Fibroblast of mammary gland (primary cell): ENCODE measurements around the gene CYFIP2.

Experiments
- DNase-seq: peaks from one replicate; pipeline ENCODE4 v3.0.0-alpha.2; 2010; ENCODE audit warnings: low read depth
- H3K4me3 ChIP-seq: 2 replicates; pipeline ENCODE4 v1.5.1; 2011; ENCODE audit warnings: low read depth, mild to moderate bottlenecking, low read length, moderate library complexity; ENCODE audit not compliant: control insufficient read depth
- TF ChIP-seq, protein P1 (sequence below): conservative IDR thresholded peaks from 2 replicates; pipeline ENCODE4 v1.5.1; 2011; ENCODE audit warnings: low read depth, low read length, inconsistent platforms; ENCODE audit not compliant: control insufficient read depth, insufficient read depth

The CYFIP2 gene

DNA sequence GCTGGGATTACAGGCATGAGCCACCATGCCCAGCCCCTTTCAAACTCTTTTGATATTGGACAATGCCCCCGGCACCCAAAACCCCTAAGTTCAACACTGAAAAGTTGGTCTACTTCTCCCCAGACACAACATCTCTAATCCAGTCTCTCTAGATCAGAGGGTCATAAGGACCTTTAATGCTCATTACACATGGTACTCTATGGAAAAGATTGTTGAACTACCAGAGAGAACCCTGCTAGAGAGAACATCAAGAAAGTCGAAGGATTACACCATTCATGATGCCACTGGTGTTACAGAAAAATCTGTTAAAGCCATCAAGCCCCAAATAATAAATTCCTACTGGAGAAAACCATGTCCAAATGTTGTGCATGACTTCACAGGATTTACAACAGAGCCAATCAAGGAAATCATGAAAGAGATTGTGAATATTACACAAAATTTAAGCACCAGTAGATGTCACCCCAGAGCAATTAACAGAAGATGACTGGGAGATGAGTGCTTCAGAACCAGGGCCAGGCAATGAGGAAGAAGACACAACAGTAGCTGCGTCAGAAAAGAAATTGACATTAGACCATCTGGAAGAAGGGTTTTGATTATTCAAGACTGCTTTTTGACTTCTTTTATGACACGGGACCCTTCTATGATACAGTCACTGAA, 165.7 kb downstream of the CYFIP2 start:
- TF ChIP-seq, protein P1, sequence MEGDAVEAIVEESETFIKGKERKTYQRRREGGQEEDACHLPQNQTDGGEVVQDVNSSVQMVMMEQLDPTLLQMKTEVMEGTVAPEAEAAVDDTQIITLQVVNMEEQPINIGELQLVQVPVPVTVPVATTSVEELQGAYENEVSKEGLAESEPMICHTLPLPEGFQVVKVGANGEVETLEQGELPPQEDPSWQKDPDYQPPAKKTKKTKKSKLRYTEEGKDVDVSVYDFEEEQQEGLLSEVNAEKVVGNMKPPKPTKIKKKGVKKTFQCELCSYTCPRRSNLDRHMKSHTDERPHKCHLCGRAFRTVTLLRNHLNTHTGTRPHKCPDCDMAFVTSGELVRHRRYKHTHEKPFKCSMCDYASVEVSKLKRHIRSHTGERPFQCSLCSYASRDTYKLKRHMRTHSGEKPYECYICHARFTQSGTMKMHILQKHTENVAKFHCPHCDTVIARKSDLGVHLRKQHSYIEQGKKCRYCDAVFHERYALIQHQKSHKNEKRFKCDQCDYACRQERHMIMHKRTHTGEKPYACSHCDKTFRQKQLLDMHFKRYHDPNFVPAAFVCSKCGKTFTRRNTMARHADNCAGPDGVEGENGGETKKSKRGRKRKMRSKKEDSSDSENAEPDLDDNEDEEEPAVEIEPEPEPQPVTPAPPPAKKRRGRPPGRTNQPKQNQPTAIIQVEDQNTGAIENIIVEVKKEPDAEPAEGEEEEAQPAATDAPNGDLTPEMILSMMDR = peak; percentile 55
- peak; percentile 73 for DNase-seq
- no peak overlapping the region for H3K4me3 ChIP-seq

DNA sequence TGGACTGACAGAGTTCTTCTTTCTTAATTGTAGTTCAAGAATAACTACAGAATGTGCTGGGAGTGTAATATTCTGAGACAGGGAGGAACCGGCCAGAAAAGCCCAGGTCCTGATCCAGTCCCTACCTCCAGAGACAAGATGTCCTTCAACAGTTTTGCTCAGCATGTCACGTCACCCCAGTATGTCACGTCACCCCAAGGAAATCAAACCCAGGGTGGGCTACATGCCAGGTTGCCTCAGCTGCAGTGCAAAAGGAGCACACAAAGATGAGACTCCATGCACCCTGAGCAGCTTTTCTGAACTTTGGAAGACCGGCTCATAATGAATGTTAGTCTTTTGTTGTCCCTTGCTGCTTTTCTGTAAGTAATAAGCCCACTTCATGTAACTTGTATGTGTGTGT, 168.2 kb downstream of the CYFIP2 start:
- no peak for DNase-seq
- no peak overlapping the region for H3K4me3 ChIP-seq
- TF ChIP-seq, protein P1 = no peak

DNA sequence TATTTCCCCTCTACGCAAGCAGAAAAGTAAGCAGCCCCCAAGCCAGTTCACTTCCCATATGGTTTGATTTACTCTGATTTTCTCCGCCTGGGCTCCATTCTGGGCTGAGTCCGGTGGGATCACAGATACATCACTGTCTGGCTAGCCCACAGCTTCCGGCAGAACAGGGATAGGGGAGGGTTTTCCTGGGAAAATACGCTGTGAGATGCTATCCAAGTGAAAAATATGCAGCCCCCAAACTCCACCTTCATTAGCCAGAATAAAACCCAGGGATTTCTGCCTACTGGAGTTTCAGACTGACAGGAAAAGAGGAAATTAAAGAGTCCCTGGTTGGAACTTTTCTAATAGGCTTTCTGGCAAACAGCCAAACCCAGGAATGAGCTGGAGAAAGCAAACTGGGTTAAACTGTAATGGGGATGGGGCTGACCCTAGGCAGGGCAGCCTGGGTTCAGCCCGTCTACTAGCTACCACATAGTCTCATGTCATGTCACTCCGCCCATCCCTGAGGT, 177.2 kb downstream of the CYFIP2 start:
- TF ChIP-seq, protein P1 = no peak
- no peak overlapping the region for H3K4me3 ChIP-seq
- peak; percentile 54 for DNase-seq

DNA sequence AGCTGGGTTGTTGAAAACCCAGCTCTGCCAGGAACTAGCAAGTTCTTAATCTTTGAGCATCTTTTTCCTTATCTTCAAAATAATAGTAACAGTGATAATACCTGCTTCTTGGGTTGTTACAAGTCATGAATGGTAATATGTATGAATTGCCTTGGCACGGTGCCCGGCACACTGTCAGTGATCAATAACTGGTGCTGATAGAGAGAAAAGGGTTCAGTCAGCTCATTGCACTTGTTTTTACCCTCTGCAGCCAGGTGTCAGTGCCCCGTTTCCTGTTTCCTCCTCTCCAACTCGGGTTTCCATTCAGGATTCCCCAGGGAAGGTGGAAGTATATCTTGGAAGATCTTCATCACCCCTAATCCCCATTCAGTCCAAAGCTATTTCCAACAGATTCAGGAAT, 178.3 kb downstream of the CYFIP2 start:
- TF ChIP-seq, protein P1 = no peak
- no peak overlapping the region for H3K4me3 ChIP-seq

More for the DNA sequence above, 178.3 kb downstream of the CYFIP2 start:
- no peak for DNase-seq
